Measurements from ENCODE around the gene BANK1.

BANK1 gene

DNA sequence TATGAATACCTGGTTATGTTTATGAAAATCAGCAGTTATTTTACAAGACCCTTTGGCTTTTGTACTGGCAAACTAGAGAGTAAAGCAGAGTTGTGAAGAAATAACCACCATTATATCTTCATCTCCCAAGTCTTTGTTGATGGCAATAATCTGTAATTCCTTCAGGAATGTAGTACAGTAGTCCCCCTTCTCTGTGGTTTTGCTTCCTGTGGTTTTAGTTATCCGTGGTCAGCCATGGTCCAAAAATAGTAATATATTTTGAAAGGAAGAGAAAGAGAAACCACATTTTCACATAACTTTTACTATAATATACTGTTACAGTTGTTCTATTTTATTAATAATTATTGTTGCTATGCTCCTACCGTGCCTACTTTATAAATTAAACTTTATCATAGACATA is 27.8 kb downstream of the BANK1 start:
- no peak for DNase-seq

DNA sequence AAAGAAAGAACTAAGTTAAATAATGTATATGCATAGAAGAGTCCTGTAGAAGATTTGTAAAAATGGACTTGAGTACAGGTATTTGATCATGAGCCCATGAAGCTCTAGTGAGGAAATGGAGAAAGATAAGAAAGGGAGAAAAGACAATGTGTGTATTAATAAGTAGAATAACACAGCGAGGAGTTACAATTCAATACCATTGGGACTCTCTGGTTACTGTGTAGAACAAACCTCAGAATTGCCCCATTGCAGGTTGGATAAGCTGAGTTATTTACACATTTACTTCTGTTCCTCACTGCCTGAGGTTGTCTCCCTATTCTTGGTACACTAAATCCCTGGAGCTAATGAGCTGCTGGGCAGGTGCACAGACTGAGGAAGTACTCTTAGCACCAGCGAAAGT is 33.3 kb downstream of the BANK1 start:
- DNase-seq, result no peak

DNA sequence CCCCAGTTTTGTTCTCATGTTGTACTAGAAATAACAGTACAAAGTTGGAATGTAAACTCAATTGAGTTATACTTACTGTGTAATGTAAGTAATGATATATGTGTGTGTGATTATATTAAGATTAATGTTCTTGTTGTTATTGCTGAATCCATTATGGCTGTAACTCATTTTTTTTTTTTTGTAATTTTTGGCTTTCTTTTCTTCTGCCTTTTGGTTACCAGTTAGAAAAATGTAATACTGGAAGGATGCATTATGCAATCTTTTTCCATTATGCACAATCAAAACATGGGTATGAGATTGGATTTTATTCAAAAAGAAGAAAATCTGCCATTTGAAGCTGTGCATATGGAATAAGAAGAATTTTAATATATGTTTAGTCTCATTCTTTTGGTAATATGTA is 34.0 kb downstream of the BANK1 start:
- no peak for DNase-seq

DNA sequence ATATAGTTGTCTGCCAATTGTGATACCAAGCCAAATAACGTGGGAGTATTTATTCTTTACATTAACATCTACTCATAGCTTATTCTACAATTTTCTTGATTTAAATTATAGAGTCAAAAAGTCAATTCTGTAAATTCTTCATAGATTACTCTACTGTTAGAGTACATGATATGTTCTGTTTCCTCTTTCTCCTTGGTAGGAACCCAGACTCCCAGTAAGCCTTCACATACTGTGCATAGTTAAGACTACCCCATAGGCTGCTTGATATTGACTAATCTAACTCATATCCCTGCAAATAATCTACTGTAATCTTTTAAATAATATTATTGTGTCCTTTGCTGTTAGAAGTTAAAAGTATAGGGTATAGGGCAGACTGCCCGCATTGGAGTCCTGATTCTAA is 35.4 kb downstream of the BANK1 start:
- no peak for DNase-seq

DNA sequence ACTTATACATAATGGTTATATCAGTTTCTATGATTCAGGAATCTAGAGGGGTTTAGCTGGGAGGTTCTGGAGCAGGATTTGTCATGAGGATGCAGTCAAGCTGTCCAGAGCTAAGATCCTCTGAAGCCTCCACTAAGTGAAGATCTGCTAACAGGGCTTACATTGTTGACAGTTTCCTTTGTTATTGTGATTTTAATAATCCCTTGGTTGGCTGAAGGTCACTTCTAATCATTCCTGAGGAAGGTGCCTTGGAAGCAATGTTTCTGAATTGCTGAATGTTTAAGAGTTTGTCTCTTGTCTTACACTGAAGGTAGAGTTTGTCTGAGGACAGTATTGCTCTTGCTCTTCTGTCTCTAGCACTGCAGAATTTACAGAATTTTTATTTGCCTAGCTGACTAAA is 41.3 kb downstream of the BANK1 start:
- no peak for DNase-seq

DNA sequence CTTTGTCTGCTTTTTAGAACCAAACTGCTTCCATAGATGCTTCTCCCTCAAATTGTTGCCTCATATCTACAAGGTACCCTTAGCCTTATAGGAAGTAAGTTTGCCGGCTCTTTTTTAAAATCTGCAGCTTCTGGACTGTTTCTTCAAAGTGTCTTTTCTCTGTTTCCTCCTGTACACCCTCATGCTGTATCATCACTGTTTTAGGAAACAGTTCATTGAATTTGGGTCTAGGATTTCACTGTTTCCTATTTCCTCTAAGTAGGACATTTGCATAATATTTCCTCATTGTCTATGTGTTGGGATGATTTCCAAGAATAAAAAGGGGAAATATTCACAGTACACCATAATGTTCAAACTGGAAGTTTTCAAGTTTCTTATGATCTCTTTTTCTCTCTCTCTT is 43.0 kb downstream of the BANK1 start:
- no peak for DNase-seq

DNA sequence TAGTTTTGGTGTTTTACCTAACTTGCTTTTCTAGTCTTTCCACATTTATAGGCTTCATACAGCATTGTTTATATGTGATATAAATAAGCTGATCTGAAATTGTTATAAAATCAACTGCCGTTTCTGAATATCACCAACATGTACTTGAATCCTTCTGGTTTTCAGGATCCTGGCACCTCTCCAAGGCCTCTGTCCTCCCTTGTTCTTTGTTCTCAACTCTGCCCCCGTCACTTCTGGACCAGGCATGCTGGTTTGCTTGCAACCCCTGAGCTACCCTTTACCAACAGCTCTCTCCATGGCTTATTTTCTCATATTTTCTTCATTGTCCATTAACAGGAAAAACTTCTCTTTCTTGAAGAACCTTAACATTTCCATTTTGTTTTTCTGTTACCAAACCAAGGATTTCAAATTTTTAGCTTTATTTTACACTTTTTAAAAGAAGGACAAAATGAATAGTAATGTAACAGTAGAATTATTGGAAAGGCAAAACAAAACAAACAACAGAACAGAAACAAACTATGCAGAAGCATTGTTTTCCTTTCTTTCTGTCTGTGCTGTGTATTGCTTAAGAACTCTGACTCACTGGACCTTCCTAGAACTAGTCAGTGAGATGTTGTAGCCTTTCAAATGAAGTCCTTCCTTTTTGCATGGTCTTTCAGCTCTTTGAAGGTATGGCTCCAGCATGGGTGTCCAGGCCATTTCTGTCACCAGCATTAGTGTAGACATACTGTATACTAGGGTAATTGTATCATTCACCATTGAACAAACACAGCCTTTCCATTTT is 44.8 kb downstream of the BANK1 start:
- DNase-seq, result peak; percentile 65

DNA sequence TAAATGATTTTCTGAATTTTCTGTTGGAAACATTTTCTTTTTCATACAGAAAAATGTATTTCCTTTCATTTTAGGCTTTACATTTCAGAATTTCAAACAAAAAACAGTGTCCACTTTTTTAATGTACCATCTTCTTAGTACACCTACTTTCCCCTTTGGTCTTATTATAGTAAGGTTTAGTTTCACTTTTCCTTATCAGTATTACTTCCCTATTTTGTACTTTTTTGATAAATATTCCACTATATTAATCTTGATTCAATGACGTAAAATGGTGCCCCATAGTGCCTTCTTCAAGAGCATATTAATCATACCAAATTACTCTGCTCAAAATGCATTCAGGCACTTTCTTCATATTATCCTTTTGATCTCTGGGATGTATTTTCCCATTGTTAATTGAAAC is 52.5 kb downstream of the BANK1 start:
- DNase-seq, result no peak

DNA sequence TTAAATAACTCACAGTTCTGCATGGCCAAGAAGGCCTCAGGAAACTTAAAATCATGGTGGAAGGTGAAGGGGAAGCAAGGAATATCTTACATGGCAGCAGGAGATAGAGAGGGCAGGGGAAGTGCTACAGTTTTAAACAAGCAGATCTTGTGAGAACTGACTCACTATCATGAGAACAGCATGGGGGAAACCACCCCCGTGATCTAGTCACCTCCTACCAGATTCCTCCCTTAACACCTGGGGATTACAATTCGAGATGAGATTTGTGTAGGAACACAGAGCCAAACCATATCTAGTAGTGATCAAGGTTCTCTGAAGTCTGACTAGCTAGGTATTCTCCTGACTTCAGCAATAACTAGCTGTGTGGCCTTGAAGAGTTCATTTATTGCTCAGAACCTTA is 56.0 kb downstream of the BANK1 start:
- no peak for DNase-seq

DNA sequence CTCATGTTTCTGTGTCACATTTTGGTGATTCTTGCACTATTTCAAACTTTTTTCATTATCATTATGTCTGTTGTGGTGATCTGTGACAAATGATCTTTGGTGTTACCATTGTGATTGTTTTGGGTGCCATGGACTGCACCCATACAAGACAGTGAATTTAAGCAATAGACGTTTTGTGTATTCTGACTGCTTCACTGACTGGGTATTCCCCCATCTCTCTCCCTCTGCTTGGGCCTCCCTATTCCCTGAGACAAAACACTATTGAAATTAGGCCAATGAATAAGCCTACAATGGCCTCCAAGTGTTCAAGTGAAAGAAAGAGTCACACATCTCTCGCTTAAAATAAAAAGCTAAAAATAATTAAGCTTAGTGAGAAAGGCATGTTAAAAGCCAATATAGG is 60.2 kb downstream of the BANK1 start:
- DNase-seq, result no peak

DNA sequence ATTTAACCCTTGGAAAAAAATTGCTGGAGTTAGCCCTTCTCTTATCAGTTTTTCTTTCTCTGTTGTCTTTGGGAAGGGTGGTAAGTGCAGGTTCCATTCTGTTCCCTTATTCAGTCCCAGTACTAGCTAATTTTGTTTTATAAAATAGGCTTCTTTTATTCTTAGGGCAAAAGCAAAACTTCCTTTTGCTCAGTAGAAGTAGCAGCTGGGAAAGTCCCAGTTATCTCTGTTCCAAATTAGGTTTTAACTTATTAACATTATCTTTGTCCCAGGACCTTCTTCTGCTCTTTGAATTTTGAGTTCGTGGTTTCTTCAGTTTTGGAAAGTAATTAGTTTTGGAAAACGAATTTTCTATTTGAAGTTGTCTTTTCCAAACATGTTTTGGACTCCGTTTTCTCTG is 61.1 kb downstream of the BANK1 start:
- DNase-seq, result no peak

DNA sequence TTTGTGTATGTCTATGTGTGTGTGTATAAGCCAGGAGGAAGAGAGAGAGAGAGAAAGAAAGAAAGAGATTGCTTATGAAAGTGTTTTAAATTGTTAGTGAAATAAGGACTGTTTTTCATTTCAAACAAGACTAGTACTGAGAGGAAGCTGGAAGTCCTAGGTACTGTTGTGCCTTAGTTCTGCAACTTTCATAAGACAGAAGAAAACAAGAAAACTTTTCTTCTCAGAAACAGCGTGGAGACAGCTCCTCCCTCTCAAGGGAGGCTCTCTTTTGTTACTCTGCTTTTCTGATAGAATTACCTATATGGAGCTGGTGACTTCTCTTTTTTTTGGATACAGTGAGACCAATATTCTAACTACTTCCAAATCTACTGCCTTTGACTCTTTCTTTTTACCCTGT is 62.5 kb downstream of the BANK1 start:
- no peak for DNase-seq

DNA sequence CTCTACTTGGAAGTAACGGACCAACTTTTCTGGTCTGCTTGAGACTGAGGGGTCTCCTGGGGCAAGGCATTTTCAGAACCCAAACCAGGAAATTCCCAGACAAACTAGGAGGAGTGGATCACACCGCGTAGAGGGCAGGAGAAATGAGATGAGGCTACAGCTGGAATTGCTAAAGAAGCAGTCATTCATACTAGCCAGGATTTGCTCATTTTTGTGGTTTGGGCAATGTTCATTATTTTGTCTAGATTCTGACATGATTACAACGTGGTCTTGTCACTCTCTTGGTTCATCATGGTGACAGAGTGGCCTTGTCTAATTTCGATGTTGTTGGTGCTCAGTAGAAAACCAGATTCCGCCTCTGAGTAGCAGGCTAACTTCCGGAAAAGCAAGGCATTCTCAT is 63.2 kb downstream of the BANK1 start:
- DNase-seq, result no peak

DNA sequence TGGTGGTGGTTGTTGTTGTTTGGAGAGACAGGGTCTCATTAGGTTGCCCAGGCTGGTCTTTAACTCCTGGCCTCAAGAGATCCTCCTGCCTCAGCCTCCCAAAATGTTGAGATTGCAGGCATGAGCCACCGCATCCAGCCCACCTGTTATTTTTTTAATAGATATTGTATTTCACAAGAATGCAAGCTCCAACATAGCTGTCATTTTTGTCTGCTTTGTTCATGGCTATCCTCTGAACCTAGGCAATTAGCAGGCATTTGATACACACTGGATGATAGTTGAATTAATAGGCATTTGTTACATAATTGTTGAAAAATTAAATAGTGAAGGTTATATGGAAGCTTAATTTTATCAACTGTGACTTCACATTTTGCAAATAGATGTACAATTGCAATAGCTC is 64.7 kb downstream of the BANK1 start:
- no peak for DNase-seq

DNA sequence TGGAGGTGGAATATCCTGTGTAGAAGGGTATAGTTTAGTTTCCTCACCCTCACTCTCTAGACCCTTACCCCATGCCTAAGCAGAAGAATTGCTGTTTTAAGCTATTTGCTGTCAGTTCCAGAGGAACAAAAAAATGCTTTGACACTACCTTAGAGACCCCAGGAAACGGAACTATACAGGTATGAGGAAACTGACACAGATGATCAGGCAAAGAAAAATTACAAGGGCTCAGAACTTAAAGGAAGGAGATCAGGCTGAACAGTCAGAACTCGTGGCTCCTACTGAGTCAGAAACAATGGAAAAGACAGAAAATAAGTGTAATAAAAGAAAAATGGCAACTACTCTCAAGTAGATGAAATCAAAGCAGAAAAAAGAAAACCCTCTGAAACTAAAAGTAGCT is 65.6 kb downstream of the BANK1 start:
- DNase-seq, result no peak

DNA sequence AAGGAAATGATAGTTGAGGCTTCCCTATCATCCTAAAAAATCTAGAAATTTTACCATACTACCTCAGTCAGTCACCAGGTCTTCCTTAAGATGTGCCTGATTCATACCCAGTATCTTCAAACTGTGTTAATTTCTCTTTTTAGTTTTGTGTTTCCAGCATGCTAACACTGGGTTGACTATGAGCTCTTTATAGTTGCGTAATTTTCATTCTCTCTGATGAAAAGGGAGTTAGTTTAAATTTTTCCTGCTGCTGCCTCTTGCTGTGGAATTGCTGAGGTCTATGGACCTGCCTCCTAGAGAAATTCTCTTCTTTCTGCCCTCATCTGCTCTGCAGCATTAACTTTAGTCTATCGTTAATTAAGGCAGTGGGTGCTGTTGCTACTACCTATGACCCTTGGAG is 66.6 kb downstream of the BANK1 start:
- no peak for DNase-seq

DNA sequence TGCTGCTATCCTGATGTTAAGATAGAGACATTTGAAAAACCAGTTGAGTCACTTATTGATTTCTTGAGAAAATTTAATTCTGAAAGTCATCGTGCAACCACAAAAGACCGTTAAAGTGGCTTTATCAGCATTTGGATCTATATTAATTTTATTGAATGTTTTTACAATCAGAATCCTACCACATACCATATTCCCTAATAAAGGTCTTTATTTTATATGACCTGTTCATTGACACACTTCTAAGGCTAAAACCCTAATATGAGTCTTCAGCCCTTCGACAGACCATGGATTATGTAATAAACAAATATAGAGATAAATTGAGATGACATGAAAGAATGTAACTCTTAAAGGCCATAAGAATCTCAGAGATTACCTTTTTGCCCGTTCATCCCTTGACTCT is 68.1 kb downstream of the BANK1 start:
- DNase-seq, result no peak

DNA sequence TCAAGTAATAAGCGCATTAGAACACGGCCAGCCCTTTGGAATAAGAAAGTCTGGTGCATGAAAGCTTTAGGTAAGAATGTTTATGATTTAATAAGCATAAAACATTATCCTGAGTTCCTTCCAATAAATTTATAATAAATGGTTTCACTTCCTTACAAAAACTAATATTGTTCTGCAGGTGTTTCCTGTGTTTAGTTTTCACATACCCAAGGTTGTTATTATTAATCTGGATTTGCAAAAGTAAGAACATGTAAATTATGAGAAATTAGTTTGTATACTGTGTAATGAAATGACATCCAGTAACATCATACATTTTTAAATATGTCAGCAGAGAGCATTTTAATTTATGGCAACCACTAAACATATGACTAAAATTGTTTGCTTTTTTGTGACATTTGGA is 72.1 kb downstream of the BANK1 start:
- DNase-seq, result no peak

DNA sequence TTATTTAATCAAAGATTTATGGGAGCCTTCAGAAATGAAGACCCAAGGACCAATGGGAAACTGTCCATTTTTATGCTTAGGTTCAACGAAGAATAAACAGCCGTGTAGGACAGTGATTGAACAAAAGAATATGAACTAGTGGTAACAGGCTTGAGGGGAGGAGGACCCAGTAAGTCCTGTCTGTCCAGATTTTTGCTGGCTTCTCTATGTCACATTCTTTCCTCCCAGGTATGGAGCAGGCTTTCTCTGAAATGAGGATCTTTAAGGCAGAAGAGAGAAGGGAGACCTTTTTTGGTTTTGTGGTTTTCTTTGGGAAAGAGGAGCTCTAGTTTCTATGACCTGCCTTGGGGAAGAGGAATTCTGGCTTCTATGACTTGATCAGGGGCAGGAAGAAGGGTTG is 74.1 kb downstream of the BANK1 start:
- no peak for DNase-seq

DNA sequence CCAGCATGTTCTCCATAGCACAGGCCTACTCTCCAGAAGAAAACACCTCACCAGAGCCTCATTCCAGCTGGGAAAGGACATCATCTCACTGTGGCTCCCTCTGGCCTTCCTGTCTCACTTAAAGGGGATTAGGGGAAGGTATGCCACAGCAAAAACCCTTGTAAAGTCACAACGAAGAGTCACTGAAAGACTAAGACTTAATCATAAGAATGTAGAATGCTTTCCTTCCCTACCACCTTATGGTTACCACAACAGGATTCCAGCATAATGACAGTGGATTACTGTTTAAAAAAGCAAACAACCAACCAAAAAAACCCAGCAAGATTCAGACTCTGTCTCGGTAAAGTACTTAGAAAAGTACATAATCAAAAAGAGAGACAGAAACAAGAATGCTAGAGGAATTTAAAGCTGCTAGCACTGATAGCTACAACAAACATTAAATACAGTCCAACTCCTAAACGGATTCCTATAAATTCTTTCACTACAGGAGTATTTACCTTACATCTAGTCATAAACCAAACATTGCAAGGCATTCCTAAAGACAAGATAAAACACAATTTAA is 75.1 kb downstream of the BANK1 start:
- DNase-seq, result no peak

DNA sequence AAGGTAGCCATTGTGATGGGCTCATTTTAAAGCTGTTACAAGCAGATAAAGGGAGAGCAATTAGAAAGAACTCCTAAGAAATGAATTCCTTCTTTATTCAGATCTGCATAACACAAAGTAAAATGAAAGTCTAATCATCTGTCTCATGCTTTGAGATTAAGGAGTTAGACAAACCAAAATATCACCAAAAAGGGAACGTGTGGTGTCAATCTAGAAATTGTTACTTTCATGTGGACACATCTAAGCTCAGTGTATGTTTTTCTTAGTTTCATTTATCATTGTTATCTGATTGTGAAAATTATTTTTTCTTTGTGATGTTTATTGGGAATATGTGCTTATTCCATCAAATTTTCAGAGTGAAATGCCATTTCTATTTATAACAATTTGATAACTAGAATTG is 80.3 kb downstream of the BANK1 start:
- no peak for DNase-seq

DNA sequence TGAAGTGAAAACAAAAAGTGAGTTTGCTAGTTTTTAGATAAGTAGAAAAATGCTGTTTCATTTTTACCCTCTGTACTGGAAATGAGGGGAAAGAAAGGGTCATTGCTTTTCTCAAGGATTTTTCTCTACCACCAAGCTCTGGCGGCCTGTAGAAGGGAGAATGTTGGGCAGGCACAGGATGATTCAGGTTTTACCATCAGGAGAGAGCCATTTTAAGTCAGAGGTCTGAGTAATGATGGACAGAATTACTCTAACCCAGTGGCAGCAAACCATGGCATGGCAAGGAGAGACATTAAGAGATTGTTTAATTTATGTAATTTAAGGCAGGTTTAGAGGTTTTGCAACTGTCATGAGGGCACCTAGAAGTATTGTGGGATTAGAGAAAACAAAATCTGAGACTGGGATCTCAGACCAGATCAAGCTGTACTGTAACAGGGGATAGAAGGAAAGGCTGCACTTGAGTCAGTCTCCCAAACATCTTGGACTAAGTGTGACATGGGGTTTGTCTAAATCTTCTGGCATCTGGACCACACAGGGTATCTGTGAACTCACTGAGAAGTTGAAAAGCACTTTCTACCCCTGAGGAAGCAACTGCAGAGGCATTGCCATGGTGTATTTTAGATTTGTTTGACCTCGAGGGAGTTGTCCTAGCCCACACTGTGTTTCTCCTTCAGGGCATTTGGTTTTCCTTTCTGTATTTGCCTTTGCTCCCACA is 81.6 kb downstream of the BANK1 start:
- no peak for DNase-seq

DNA sequence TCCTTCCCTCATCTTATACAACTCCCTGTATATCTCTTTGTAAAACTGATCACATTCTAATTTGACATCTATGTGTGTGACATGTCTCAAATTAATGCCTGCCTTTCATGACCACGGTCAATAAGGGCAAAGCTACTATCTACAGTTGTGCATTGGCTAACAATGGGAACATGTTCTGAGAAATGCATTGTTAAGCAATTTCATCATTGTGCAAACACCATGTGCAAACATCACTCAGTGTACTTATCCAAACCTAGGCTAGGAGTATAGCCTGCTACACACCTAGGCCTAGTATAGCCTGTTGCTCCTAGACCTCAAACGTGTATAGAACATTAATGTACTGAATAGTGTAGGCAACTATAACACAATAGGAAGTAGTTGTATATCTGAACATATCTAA is 95.0 kb downstream of the BANK1 start:
- peak; percentile 80 for DNase-seq

DNA sequence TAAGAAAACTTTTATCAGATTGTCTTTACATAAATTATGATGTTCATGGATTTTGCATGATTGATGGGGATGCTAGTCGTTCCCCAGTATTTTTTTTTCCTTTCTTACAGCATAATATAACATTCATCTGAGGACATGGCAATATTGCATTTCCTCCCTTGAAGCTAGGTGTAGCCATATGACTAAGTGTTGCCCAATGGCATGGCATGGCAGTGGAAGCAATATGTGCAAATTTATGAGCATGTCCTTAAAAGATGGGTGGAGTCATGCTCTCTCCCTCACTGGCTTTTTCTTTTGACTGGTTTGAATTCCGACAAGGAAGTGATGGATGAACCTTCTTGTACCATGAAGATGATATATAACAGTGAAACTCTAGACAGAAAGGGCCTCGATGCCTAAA is 96.3 kb downstream of the BANK1 start:
- DNase-seq, result no peak

DNA sequence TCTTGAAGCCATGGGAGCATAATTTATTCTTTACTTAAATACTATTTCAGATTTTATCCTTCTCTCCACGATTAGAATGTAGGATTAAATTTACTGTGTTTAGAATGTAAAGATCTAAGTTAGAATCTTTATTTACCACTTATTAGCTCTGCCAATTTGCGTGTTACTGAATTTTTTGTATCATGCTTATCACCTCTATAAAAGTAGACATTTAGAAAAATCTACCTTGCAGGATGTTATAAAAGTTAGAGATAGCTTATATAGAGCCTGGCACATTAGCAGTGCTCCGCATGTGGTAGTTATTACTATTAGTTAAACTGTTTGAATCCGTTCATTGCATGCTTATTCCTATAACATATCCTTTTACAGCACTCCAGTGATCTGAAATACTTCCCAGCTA is 97.9 kb downstream of the BANK1 start:
- no peak for DNase-seq

Measured in DMS153 (cell line).